ENCODE results near the gene PRR12. TPM values are rescaled to one million over a fixed set of nuclear protein-coding genes. Genes with fewer than 3 reads are reported as not detected.

Gene PRR12
- total RNA-seq, 4 donors from 2014 or later = 13.5 to 39.6 (median 28.1) TPM

DNA sequence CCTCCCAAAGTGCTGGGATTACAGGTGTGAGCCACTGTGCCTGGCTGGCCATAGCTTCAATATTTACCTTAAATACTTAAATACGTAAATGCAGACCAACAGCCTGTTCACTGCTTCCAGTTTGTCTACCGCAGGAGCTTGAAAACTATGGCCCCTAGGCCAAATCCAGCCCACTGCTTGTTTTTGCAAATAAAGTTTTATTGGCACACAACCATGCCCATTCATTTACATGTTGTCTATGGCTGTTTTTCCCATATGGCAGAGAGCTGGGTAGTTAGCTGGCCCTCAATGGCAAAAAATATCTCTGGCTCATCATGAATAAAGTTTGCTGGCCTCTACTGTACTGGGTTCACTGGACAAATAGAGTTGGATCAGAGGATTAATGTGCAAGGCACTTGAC, 11.8 kb downstream of the PRR12 start:
- H3K4me3 ChIP-seq = no peak overlapping the region
- TF ChIP-seq, protein P1, sequence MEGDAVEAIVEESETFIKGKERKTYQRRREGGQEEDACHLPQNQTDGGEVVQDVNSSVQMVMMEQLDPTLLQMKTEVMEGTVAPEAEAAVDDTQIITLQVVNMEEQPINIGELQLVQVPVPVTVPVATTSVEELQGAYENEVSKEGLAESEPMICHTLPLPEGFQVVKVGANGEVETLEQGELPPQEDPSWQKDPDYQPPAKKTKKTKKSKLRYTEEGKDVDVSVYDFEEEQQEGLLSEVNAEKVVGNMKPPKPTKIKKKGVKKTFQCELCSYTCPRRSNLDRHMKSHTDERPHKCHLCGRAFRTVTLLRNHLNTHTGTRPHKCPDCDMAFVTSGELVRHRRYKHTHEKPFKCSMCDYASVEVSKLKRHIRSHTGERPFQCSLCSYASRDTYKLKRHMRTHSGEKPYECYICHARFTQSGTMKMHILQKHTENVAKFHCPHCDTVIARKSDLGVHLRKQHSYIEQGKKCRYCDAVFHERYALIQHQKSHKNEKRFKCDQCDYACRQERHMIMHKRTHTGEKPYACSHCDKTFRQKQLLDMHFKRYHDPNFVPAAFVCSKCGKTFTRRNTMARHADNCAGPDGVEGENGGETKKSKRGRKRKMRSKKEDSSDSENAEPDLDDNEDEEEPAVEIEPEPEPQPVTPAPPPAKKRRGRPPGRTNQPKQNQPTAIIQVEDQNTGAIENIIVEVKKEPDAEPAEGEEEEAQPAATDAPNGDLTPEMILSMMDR (IDR thresholded peaks at IDR 0.05) = no peak
- no peak for TF ChIP-seq POLR2A (IDR thresholded peaks at IDR 0.05)
- H3K27ac ChIP-seq = no peak overlapping the region
- no peak for DNase-seq
- H3K36me3 ChIP-seq = peaks cover 0 to 90% (median 0%) of the 10 kb centered on the region in 3 donors
- no peaks in the 10 kb centered on the region for H3K4me1 ChIP-seq
- H3K9me3 ChIP-seq = no peaks in the 10 kb centered on the region
- H3K27me3 ChIP-seq = no peaks in the 10 kb centered on the region

DNA sequence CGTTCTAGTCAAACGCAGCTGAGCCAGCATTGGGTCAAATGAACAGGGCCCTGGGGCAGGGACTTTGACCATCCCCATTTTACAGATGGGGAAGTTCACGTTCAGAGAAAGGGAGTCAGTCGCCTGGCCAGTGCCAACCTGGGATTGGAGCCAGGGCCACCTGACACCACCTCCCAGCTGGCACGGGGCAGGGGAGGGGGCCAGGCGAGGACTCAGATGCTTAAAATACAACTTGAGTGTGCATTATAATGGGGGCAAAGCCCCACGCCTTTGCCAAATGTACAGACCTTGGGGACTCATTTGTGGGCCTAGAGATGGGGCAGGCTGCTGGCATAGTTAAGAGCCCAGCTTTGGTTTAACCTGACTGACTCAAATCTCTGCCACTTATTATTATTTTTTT, 14.6 kb downstream of the PRR12 start:
- Histone ChIP-seq H3K36me3 (peaks cover 0 to 88% (median 0%) of the 10 kb centered on the region in 3 donors), H3K4me3 (no peak overlapping the region)
- TF ChIP-seq, protein P1 (IDR thresholded peaks at IDR 0.05) = no peak
- no peak for TF ChIP-seq POLR2A (IDR thresholded peaks at IDR 0.05)

DNA sequence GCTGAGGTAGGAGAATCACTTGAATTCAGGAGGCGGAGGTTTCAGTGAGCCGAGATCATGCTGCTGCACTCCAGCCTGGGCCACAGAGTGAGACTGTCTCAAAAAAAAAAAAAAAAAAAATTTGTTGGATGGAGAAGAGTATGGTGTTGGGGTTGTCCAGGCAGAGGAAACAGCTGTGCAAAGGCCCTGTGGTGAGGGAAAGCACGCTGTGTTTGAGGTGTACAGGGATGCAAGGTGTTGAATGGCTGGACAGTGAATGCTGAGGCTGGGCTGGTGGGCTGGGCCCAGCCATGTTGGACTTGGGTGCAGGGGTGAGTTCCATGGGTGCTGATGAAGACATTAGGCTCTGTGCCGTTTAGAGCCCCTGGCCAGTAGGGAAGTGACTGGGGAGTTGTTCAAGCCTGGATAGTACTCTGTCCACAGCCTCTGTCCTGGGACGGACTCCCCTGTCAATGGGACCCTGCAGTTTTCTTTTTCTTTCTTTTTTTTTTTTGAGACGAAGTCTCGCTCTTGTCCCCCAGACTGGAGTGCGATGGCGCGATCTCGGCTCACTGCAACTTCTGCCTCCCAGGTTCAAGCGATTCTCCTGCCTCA, 18.6 kb downstream of the PRR12 start:
- H3K9me3 ChIP-seq = no peaks in the 10 kb centered on the region
- H3K36me3 ChIP-seq = peaks cover 0 to 67% (median 0%) of the 10 kb centered on the region in 3 donors
- H3K27me3 ChIP-seq = no peaks in the 10 kb centered on the region
- no peaks in the 10 kb centered on the region for H3K4me1 ChIP-seq
- DNase-seq = no peak
- no peak for TF ChIP-seq POLR2A (IDR thresholded peaks at IDR 0.05)
- TF ChIP-seq, protein P1 (IDR thresholded peaks at IDR 0.05) = no peak
- H3K27ac ChIP-seq = no peak overlapping the region
- H3K4me3 ChIP-seq = no peak overlapping the region

More for the DNA sequence above, 14.6 kb downstream of the PRR12 start:
- Histone ChIP-seq H3K27ac (no peak overlapping the region), H3K4me1 (no peaks in the 10 kb centered on the region), H3K27me3 (no peaks in the 10 kb centered on the region), H3K9me3 (no peaks in the 10 kb centered on the region)
- no peak for DNase-seq

DNA sequence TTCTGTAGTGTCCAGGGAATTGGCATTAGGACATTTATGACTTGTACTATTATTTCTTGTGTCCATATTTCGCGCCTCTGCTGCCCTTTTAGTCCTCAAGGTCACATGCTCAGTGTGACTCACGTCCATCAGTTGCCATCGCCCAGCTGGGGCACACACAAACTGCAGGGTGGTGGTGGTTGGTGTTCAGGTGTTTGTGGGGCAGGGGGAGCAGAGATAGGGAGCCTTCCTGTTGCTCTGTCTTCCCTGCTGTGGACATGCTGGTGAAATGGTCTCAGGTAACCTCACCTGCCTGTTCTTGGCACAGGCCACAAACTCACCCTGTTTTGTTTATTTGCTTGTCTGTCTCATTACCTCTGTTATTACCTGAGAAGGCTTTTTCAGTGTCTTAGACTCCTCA, 22.4 kb downstream of the PRR12 start:
- no peaks in the 10 kb centered on the region for H3K27me3 ChIP-seq
- H3K36me3 ChIP-seq = peaks cover 0 to 76% (median 0%) of the 10 kb centered on the region in 3 donors
- no peaks in the 10 kb centered on the region for H3K4me1 ChIP-seq
- TF ChIP-seq, protein P1 (IDR thresholded peaks at IDR 0.05) = no peak
- TF ChIP-seq POLR2A (IDR thresholded peaks at IDR 0.05) = no peak
- no peak for DNase-seq
- H3K4me3 ChIP-seq = no peak overlapping the region
- H3K27ac ChIP-seq = no peak overlapping the region
- no peaks in the 10 kb centered on the region for H3K9me3 ChIP-seq

DNA sequence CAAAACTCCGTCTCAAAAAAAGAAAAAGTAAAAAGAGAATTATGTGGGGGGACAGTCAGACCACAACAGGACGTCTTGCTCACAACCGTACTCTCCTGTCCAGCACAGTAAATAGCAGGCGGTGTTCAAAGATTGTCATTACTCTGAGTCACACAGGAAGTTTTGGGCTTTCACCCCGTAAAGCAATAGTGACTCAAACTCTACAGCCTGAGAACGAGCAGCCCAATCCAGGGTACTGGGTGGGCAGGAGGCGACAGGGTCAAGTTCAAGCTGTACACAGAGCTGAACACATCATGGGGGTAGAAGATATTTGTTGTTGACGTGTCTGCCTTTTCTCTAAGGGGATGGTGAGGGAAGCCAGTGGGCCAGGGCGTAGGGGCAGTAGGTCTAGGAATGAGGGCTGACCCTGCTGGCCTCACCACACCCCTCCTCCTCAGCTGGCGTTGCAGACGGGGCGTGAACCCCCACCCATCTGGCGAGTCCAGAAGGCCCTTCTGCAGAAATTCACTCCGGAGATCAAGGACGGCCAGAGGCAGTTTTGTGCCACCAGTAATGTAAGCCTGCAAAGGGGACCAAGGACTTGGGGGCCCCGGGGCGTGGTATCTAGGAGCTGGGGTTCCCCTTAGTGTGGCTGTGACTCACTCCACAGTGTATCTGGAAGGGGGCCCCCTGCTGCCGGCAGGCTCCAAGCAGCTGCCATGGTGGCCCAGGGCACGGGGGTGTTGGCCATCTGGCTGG, 23.3 kb downstream of the PRR12 start:
- Histone ChIP-seq H3K4me3 (no peak overlapping the region), H3K27me3 (no peaks in the 10 kb centered on the region), H3K9me3 (no peaks in the 10 kb centered on the region), H3K36me3 (peaks cover 0 to 72% (median 0%) of the 10 kb centered on the region in 3 donors), H3K4me1 (no peaks in the 10 kb centered on the region), H3K27ac (no peak overlapping the region)
- TF ChIP-seq, protein P1 (IDR thresholded peaks at IDR 0.05) = no peak
- TF ChIP-seq POLR2A (IDR thresholded peaks at IDR 0.05) = no peak
- DNase-seq = no peak

All from Peyer's patch (tissue), 4 donors.